Natural killer cell (primary cell): ENCODE measurements around the gene DGCR2. TPM values are rescaled to one million over a fixed set of nuclear protein-coding genes. Genes with fewer than 3 reads are reported as not detected.
"Not testable (repeated sequence)": the region's sequence is repeated elsewhere in the genome, so short reads cannot be mapped to it uniquely, and the experiment has no call there.

Experiments used
- ATAC-seq, 3 donors: fragments of 150-1000 bp in 2 of 3; fragments of 200-7000 bp in 1 of 3; cut with Tn5 transposase; 1 replicate in 1 of 3; 2 replicates in 2 of 3; pipeline ENCODE4 v1.10.0; 2021; ENCODE audit warnings: mild to moderate bottlenecking in 2 of 3, moderate library complexity in 2 of 3
- DNase-seq, 2 donors: peaks; one replicate each; pipeline versions ENCODE4 v3.0.0 to v3.0.0-alpha.2; 2013 to 2021; ENCODE audit warnings: mixed read lengths in 1 of 2
- H3K27ac ChIP-seq: one replicate; pipeline ENCODE4 v1.5.1; 2013; ENCODE audit warnings: mild to moderate bottlenecking, low read length
- H3K27me3 ChIP-seq: one replicate; pipeline ENCODE4 v1.6.1; 2013; ENCODE audit warnings: low read length; ENCODE audit not compliant: control insufficient read depth, insufficient read depth
- H3K36me3 ChIP-seq: one replicate; pipeline ENCODE4 v1.6.1; 2013; ENCODE audit warnings: low read length; ENCODE audit not compliant: control insufficient read depth, insufficient read depth
- H3K4me1 ChIP-seq: one replicate; pipeline ENCODE4 v1.6.1; 2013; ENCODE audit warnings: low read length; ENCODE audit not compliant: control insufficient read depth, insufficient read depth
- H3K4me3 ChIP-seq: one replicate; pipeline ENCODE4 v1.5.1; 2013; ENCODE audit warnings: low read length
- H3K9me3 ChIP-seq: one replicate; pipeline ENCODE4 v1.6.1; 2013; ENCODE audit warnings: low read length; ENCODE audit not compliant: control insufficient read depth, insufficient read depth
- H3K27ac Mint-ChIP-seq, 2 donors: one replicate each; pipeline ENCODE4 v1.8.0; 2022; ENCODE audit warnings: mild to moderate bottlenecking in 2 of 2, mixed read lengths in 2 of 2, moderate library complexity in 1 of 2
- H3K27me3 Mint-ChIP-seq, 2 donors: one replicate each; pipeline ENCODE4 v1.8.0; 2022; ENCODE audit warnings: low read depth in 2 of 2, mixed read lengths in 2 of 2
- H3K36me3 Mint-ChIP-seq: one replicate; pipeline ENCODE4 v1.8.0; 2022; ENCODE audit warnings: mixed read lengths
- H3K4me1 Mint-ChIP-seq, 2 donors: one replicate each; pipeline ENCODE4 v1.8.0; 2022; ENCODE audit warnings: mixed read lengths in 2 of 2
- H3K4me3 Mint-ChIP-seq: one replicate; pipeline ENCODE4 v1.8.0; 2022; ENCODE audit warnings: mild to moderate bottlenecking, moderate library complexity, mixed read lengths
- H3K9me3 Mint-ChIP-seq, 2 donors: one replicate each; pipeline ENCODE4 v1.8.0; 2022; ENCODE audit warnings: mixed read lengths in 2 of 2
- CTCF ChIP-seq: fragments of 200-600 bp; IDR thresholded peaks from one replicate; pipeline ENCODE4 v1.8.0; 2022; ENCODE audit warnings: antibody characterized with exemption
- WGBS: methylation state at CpG from one replicate; pipeline ENCODE4 v1.1.7; 2013; ENCODE audit warnings: missing lambda C conversion rate; ENCODE audit not compliant: insufficient coverage; 5-methylcytosine and 5-hydroxymethylcytosine counted together
- intact Hi-C: fragments of 100-400 bp; cut with micrococcal nuclease; formaldehyde crosslinking; loops from one replicate; pipeline ENCODE4 v1.14.2; 2022
- total RNA-seq, 4 donors: library from RNA; stranded (reverse); fragments of 120-200 nt in 1 of 4; gene quantifications; one replicate each; pipeline versions ENCODE4 v1.2.3 to v1.2.4, GENCODE V29; 2013 to 2022

The DGCR2 gene
- total RNA-seq, 3 donors from 2014 or later (not counting 1 experiment from before 2014, with no cell fraction given): 27.5 to 44.1 (median 41.3) TPM

GRCh38 chr22:19164425-19164824 is 42.2 kb upstream of the DGCR2 start:
- Histone ChIP-seq H3K36me3 (no peaks in the 10 kb centered on the region), H3K9me3 (no peaks in the 10 kb centered on the region), H3K4me3 (no peak overlapping the region), H3K27me3 (peaks cover 10% of the 10 kb centered on the region), H3K27ac (no peak overlapping the region), H3K4me1 (peaks cover under 1% of the 10 kb centered on the region)
- Mint-ChIP-seq H3K4me3 (no peak overlapping the region), H3K9me3 (no peaks in the 10 kb centered on the region), H3K27me3 (peaks cover 23 to 31% of the 10 kb centered on the region in 2 donors), H3K36me3 (no peaks in the 10 kb centered on the region), H3K27ac (no peak overlapping the region), H3K4me1 (peaks cover 0 to 7% of the 10 kb centered on the region in 2 donors)
- no peak for TF ChIP-seq CTCF
- WGBS: 96% methylated on average over 4 of the region's 6 CpGs
- intact Hi-C loops: no loop called here
- DNase-seq (no peak), ATAC-seq (no peak)

GRCh38 chr22:19158649-19159048 is 36.4 kb upstream of the DGCR2 start:
- H3K36me3 Mint-ChIP-seq, H3K36me3 ChIP-seq, H3K27ac ChIP-seq, DNase-seq, H3K9me3 ChIP-seq, H3K27ac Mint-ChIP-seq, ATAC-seq, H3K4me1 Mint-ChIP-seq, intact Hi-C loops, H3K27me3 ChIP-seq, H3K4me3 ChIP-seq, H3K4me1 ChIP-seq, H3K4me3 Mint-ChIP-seq, H3K9me3 Mint-ChIP-seq: not testable (repeated sequence)
- WGBS: 88% methylated on average over 11 of the region's 11 CpGs
- peaks cover 5 to 16% of the 10 kb centered on the region in 2 donors for H3K27me3 Mint-ChIP-seq

DNA sequence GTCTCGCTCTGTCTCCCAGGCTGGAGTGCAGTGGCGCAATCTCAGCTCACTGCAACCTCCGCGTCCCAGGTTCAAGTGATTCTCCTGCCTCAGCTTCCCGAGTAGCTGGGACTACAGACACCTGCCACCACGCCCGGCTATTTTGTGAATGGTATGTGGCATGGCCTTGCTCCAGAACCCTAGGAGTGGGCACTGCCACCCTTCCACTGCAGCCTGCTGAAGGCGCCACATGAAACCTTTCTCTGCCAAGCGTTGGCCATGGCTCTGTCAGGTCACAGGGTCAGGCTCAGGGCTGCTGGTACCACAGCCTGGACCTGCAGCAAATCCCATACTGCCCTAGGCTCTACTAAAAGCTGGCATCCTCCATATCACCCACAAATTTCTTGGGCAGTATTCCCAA is 33.9 kb upstream of the DGCR2 start:
- H3K4me3 Mint-ChIP-seq, H3K27ac Mint-ChIP-seq, H3K9me3 Mint-ChIP-seq, H3K36me3 Mint-ChIP-seq, H3K4me3 ChIP-seq, H3K9me3 ChIP-seq, ATAC-seq, H3K27ac ChIP-seq, H3K4me1 ChIP-seq, H3K36me3 ChIP-seq, intact Hi-C loops, DNase-seq, H3K27me3 ChIP-seq, H3K4me1 Mint-ChIP-seq: not testable (repeated sequence)
- WGBS: 87% methylated on average over 9 of the region's 9 CpGs
- H3K27me3 Mint-ChIP-seq: peaks cover 24 to 29% of the 10 kb centered on the region in 2 donors

DNA sequence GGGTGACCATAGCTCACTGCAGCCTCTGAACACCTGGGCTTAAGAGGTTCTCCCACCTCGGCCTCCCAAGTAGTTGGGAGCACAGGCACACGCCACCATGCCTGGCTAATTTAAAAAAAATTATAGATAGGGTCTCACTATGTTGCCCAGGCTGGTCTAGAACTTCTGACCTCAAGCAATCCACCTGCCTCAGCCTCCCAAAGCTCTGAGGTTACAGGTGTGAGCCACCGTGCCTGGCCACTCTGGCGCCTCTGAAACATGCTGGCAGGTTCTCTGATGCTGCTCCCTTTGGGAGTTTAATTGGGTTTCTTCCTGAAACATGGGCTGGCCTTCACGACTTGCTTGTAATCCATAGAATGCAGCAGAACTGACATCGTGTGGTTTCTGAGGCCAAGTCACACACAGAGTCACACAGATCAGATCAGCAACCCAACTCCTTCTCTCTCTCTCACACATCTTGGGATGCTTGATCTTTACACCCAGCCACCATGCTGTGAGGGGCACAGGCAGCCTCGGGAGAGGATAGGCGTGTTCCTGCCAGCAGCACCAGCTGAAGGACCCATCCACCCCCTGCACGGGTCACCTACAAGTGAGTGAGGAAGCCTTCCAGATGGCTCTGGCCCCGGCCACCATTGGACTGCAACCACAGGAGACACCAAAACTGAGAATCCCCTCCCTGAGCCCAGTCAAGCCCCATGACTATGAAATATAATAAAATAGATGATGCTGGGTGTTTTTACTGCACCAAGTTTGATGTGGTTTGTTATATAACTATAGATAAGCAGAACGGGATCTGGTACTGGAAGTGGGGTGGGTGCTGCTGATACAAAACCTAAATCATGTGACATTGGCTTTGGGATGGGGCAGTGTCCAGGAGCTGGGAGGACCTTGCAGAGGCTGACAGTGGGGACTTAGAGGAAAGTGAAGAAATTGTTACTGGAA is 31.0 kb upstream of the DGCR2 start:
- Mint-ChIP-seq H3K36me3 (no peaks in the 10 kb centered on the region), H3K4me3 (no peak overlapping the region), H3K27me3 (peaks cover 28 to 32% of the 10 kb centered on the region in 2 donors), H3K9me3 (no peaks in the 10 kb centered on the region), H3K27ac (no peak overlapping the region), H3K4me1 (peaks cover 0 to 5% of the 10 kb centered on the region in 2 donors)
- TF ChIP-seq CTCF: no peak
- 52% methylated on average over 11 of the region's 11 CpGs for WGBS
- Histone ChIP-seq H3K36me3 (no peaks in the 10 kb centered on the region), H3K4me1 (peaks cover 6% of the 10 kb centered on the region), H3K27ac (no peak overlapping the region), H3K27me3 (peaks cover 13% of the 10 kb centered on the region), H3K9me3 (no peaks in the 10 kb centered on the region), H3K4me3 (no peak overlapping the region)
- intact Hi-C loops: no loop called here
- ATAC-seq (no peak), DNase-seq (no peak)
